ENCODE results near the gene SMOC2.
"Not testable (repeated sequence)": the region's sequence is repeated elsewhere in the genome, so short reads cannot be mapped to it uniquely, and the experiment has no call there.

Gene SMOC2

GRCh38 chr6:168692915-168693257 is 251.9 kb downstream of the SMOC2 start:
- DNase-seq (ENCODE audit: insufficient read length, low spot score); FAIRE-seq: not testable (repeated sequence)

- not testable (repeated sequence) for DNase-seq (ENCODE audit: insufficient read length, low spot score); FAIRE-seq
Measured at GRCh38 chr6:168694797-168695196, 253.8 kb downstream of the SMOC2 start.

DNA sequence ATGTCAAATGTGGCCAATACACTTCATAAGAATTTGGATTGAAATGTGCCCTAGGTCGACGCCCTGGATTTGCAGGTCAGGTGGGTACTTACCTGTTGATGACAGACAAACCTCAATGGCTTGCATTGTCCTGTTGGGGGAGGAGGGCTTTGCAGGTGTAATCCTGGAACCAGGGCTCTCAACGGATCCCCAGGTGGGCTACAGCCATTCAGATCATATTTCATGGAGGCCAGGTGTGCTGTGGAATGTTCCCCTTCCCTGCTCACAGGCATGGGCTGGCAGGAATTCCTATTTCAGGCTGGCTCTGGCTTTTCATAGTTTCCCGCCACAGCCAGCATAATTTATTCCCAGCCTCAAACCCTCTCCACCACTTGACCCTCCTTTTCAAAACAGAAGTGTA is 254.7 kb downstream of the SMOC2 start:
- FAIRE-seq (no peak), DNase-seq (ENCODE audit: insufficient read length, low spot score) (no peak)

GRCh38 chr6:168698923-168699322 is 257.9 kb downstream of the SMOC2 start:
- DNase-seq (ENCODE audit: insufficient read length, low spot score) (no peak), FAIRE-seq (no peak)

GRCh38 chr6:168699631-168700295 is 258.8 kb downstream of the SMOC2 start:
- no peak for FAIRE-seq
- no peak for DNase-seq (ENCODE audit: insufficient read length, low spot score)

GRCh38 chr6:168700880-168701279 is 259.9 kb downstream of the SMOC2 start:
- FAIRE-seq (no peak), DNase-seq (ENCODE audit: insufficient read length, low spot score) (no peak)

GRCh38 chr6:168703990-168704389 is 263.0 kb downstream of the SMOC2 start:
- no peak for FAIRE-seq

DNA sequence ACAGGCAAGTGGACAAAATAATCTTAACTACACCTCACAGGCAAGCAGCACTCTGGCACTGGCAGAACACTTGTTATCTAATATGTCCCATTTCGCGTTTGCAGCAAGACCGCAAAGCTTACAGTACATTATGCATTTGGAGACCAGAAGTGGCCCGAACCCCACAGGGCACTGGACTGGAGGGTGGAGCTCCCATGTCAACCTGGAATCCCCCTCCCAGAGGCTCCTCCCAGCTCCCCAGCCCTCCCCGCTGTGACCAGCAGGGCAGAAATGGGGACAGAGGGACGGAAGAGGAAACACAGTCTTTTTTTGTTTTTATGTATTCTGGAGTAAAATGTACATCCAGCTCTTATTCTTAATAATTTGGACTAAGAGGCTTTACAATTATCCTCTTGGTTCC is 263.7 kb downstream of the SMOC2 start:
- FAIRE-seq (no peak), DNase-seq (ENCODE audit: insufficient read length, low spot score) (no peak)

More at GRCh38 chr6:168703990-168704389, 263.0 kb downstream of the SMOC2 start:
- DNase-seq (ENCODE audit: insufficient read length, low spot score): no peak

DNA sequence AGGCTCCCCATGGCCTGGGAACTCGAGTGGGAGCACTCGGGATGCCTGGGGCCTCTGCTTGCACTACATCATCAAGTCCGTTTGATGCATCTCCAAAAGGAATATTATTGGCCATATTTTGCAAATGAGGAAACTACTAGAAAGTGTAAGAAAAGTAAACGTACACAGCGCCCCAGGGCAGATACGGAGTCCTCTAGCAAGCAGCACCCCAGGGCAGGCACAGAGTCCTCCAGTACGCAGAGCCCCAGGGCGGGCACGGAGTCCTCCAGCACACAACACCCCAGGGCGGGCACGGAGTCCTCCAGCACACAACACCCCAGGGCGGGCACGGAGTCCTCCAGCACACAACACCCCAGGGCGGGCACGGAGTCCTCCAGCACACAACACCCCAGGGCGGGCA is 264.3 kb downstream of the SMOC2 start:
- not testable (repeated sequence) for DNase-seq (ENCODE audit: insufficient read length, low spot score); FAIRE-seq

DNA sequence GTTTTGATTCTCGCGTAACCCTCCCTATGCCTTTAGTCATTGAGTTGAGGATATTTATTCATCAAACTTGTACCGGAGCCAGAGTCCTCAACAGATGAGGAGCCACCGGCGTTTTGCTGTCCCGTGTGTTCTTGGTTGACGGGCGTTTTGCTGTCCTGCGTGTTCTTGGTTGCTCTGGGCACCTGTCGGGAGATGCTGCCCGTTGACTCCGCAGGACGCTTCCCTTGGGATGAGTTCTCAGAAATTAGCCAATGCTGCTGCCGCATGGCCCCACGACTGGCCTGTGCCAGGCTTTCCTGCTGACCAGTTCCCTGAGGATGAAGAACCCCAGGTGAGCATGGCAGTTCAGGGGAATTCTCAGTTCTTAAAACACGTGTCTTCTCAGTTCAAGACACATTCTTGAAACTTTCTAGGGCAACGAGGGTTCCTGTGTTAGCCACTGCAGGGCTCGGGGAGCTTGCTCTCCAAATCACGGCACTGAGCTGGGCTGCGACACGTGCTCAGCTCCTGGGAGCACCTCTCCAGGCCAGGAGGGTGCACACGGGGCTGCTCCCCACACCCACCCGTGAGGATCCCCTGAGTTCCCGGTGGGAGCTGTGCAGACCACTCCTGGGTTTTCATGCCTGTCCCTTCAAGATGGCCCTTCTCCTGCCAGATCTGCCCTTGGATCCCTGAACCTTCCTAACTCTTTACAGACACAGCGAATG is 265.6 kb downstream of the SMOC2 start:
- no peak for FAIRE-seq
- DNase-seq (ENCODE audit: insufficient read length, low spot score): no peak

GRCh38 chr6:168708526-168708925 is 267.5 kb downstream of the SMOC2 start:
- no peak for FAIRE-seq
- DNase-seq (ENCODE audit: insufficient read length, low spot score): no peak

GRCh38 chr6:168708984-168709383 is 268.0 kb downstream of the SMOC2 start:
- DNase-seq (ENCODE audit: insufficient read length, low spot score): no peak
- no peak for FAIRE-seq

GRCh38 chr6:168709390-168709789 is 268.4 kb downstream of the SMOC2 start:
- DNase-seq (ENCODE audit: insufficient read length, low spot score) (no peak), FAIRE-seq (no peak)

- no peak for FAIRE-seq
- no peak for DNase-seq (ENCODE audit: insufficient read length, low spot score)
Measured at GRCh38 chr6:168709991-168710390, 269.0 kb downstream of the SMOC2 start.

DNA sequence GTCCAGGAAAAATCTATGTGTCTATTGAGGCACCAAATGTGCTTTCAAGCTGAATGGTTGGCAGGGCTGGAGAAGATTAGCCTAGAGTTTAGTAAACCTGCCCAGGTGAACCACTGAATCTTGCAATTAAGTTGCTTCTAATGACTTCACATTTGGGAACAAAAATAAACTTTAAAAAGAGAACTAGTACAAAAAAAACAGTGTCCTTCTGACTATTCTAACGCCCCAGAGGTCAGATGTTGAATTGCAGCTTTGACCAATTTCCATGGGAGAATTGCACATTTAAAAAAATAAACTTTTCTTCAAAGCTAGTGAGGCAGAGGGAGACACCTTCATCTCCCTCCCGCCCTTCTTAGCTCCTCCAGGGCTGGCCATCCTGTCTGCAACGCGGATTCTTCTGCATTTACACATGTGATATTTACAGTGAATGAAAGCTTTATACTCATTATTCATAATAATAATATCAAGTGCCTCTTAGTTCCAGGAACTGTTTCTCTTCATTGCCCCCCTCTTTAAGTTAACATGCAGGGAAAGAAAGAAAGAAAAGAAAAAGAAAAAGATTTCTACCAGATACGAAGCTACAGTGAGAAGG is 270.2 kb downstream of the SMOC2 start:
- FAIRE-seq (no peak), DNase-seq (ENCODE audit: insufficient read length, low spot score) (no peak)

DNA sequence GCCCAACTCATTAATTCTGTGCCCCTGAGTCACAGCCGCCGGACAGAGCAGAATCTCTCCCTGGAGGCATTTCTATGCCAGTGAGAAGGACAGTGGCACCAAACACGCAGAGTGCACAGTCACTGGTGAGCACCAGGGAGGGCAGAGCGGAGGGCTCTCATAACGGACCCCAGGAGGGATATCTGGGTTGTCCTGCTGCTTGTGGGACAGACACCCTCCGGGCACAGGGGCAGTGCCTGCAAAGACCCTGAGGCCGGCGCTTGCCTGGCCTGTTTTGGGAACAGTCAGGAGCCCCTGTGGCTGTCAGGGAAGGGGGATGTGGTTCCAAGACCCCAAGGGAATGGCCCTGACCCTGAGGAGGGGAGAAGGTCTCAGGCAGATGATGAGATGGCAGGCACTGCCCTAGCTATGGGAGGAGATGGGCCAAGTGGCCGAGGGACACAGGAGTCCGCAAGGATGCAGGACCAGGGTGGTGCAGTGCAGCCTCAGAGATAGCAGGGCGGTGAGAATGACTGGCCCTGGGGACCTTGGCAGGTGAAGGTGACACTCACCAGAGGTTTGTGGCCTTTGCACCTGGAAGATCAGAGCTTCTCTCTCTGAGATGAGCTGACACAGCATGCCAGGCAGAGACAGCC is 270.8 kb downstream of the SMOC2 start:
- DNase-seq (ENCODE audit: insufficient read length, low spot score) (no peak), FAIRE-seq (no peak)

DNA sequence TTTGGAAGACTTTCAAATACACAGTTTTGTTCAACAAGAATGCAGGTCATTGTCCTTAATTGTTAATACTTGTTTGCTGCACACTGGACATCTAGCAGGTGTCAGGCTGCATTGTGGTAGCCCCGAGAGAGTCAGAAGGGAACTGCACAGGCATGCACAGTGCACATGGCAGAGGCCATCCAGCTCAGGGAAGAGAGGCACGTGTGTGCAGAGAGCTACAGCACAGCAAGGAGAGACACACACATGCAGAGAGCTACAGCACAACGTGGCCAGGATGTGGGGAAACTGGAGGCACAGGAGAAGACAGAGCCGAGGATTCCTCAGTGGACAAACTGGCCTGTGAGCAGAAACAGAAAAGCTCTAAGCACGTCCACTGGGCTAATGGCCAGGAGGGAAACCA is 272.0 kb downstream of the SMOC2 start:
- FAIRE-seq (no peak), DNase-seq (ENCODE audit: insufficient read length, low spot score) (no peak)

DNA sequence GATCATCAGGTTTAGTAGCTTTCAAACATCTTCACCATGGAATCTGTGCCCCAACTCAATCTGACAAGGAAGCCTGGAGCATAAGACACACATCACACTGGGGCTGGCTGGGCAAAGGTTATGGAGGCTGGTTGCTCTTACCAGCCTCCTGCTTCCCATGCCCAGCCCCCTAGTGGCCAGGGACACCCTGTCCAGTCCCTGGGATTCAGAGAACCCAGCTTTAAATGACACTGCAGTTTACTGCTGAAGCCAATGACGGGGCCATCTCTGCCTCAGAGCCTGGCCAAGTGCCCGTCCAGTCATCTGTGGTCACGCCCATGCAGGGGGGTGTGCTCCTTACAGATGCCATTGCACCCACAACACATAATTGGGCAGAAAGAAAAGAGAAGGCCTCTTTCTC is 272.9 kb downstream of the SMOC2 start:
- no peak for FAIRE-seq
- no peak for DNase-seq (ENCODE audit: insufficient read length, low spot score)

GRCh38 chr6:168714547-168715260 is 273.7 kb downstream of the SMOC2 start:
- FAIRE-seq: no peak
- DNase-seq (ENCODE audit: insufficient read length, low spot score): no peak

DNA sequence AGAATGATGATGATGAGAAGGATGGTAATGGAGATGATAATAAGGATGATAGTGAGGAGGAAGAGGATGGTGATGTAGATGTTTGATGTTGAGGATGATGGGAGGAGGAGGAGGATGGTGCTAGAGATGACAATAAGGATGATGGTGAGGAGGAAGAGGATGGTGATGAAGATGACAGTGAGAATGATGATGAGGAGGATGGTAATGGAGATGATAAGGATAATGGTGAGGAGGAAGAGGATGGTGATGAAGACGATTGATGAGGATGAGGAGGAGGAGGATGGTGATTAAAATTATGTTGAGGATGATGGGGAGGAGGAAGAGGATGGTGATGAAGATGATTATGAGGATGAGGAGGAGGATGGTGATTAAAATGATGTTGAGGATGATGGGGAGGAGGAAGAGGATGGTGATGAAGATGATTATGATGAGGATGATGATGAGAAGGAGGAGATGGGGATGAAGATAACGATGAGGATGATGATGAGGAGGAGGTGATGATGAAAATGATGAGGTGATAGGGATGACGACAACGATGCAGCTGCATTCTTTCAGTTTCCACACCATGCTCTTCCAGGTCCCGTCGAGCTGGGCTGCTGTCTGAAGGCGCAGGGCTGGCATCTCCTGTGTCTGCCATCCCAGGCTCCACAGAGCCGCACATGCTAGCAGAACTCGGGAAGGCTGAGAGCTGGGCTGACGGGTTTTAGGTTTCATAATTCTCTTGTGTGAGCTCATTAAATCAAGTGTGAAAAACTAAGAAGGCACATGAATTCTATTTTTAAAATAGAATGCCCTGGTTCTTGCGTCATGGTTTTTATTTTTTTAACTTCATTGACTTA is 274.9 kb downstream of the SMOC2 start:
- FAIRE-seq (no peak), DNase-seq (ENCODE audit: insufficient read length, low spot score) (no peak)

Data from GM19239 (cell line).